HCT116 (cell line): Measurements from ENCODE around the gene RNF180. TPM values are rescaled to one million over a fixed set of nuclear protein-coding genes. Genes with fewer than 3 reads are reported as not detected.

Experiments used
- ATAC-seq: fragments of 200-7000 bp; cut with Tn5 transposase; 2 replicates; pipeline ENCODE4 v1.9.1; 2020; ENCODE audit warnings: mild to moderate bottlenecking, moderate library complexity
- BruUV-seq: library from RNA; stranded (reverse); fragments of 400-500 nt; replicated peaks from 2 replicates; lab custom pipeline; 2021; lab: Mats Ljungman, UMichigan
- CTCF ChIA-PET: fragments of 300-600 bp; sonication (Branson Sonifier 250); formaldehyde crosslinking; loops from one replicate; lab custom pipeline; 2021; ENCODE audit warnings: antibody characterized with exemption; lab: Charles Lee
- POLR2A ChIA-PET: fragments of 300-600, 350-600 bp; sonication (Branson Sonifier 250); formaldehyde crosslinking; loops from one replicate; lab custom pipeline; 2021; ENCODE audit warnings: antibody characterized with exemption; lab: Charles Lee
- RAD21 ChIA-PET, 2 experiments: fragments of 300-600 bp; sonication (Branson Sonifier 250); formaldehyde crosslinking; loops; one replicate each; lab custom pipeline; 2023; ENCODE audit warnings: low total read pairs in 2 of 2; ENCODE audit not compliant: uncharacterized antibody in 2 of 2, unreplicated experiment in 2 of 2, low non-redundant PET in 1 of 2; lab: Charles Lee
- DNase-seq: peaks from one replicate; pipeline ENCODE4 v3.0.0-alpha.2; 2010; ENCODE audit warnings: low read depth, low spot score
- H2AFZ ChIP-seq: fragments of 200-600 bp; shearing (Covaris generic), sonication (generic); 2 replicates; pipeline ENCODE4 v1.6.1; 2017; ENCODE audit warnings: low read depth, mixed run types, mixed read lengths, antibody characterized with exemption, low read length; ENCODE audit not compliant: poor library complexity, severe bottlenecking
- H3K27ac ChIP-seq: 2 replicates; pipeline ENCODE4 v1.5.1; 2012; ENCODE audit warnings: low read depth, low read length
- H3K27me3 ChIP-seq: fragments of 200-600 bp; sonication (generic); 2 replicates; pipeline ENCODE4 v1.6.1; 2016; ENCODE audit warnings: mixed run types, low read length, mixed read lengths; ENCODE audit not compliant: insufficient read depth
- H3K36me3 ChIP-seq, 2 experiments: fragments of 200-500 bp in 1 of 2; fragments of 200-600 bp in 1 of 2; sonication (Bioruptor generic) in 1 of 2; sonication (generic) in 1 of 2; 2 replicates each; pipeline versions ENCODE4 v1.5.1 to v1.6.1; 2014 to 2016; ENCODE audit warnings: low read length in 2 of 2, inconsistent platforms in 1 of 2, mixed read lengths in 1 of 2, mixed run types in 1 of 2; ENCODE audit not compliant: insufficient read depth in 2 of 2, control insufficient read depth in 1 of 2
- H3K4me1 ChIP-seq, 2 experiments: fragments of 200-600 bp in 1 of 2; sonication (generic) in 1 of 2; 2 replicates each; pipeline versions ENCODE4 v1.5.1 to v1.6.1; 2012 to 2017; ENCODE audit warnings: low read length in 2 of 2, inconsistent platforms in 1 of 2, mild to moderate bottlenecking in 1 of 2, mixed read lengths in 1 of 2, mixed run types in 1 of 2, moderate library complexity in 1 of 2; ENCODE audit not compliant: insufficient read depth in 2 of 2, control insufficient read depth in 1 of 2
- H3K4me2 ChIP-seq: fragments of 200-600 bp; sonication (generic); 2 replicates; pipeline ENCODE4 v1.6.1; 2017; ENCODE audit warnings: mixed run types, low read length, mixed read lengths
- H3K4me3 ChIP-seq, 2 experiments: fragments of 200-600 bp in 1 of 2; sonication (generic) in 1 of 2; replicated peaks in 1 of 2; 2 replicates each; pipeline ENCODE4 v1.5.1; 2011 to 2016; ENCODE audit warnings: low read length in 2 of 2, control low read depth in 1 of 2, low read depth in 1 of 2, mild to moderate bottlenecking in 1 of 2, mixed read lengths in 1 of 2, mixed run types in 1 of 2
- H3K79me2 ChIP-seq: fragments of 200-600 bp; sonication (generic); 2 replicates; pipeline ENCODE4 v1.6.1; 2017; ENCODE audit warnings: mild to moderate bottlenecking, mixed run types, low read length, moderate library complexity, mixed read lengths; ENCODE audit not compliant: insufficient read depth
- H3K9ac ChIP-seq: fragments of 200-600 bp; sonication (generic); 2 replicates; pipeline ENCODE4 v1.6.1; 2016; ENCODE audit warnings: low read length, mixed read lengths
- H3K9me2 ChIP-seq: fragments of 200-600 bp; sonication (generic), shearing (Covaris generic); 2 replicates; pipeline ENCODE4 v1.6.1; 2017; ENCODE audit warnings: mixed run types, mild to moderate bottlenecking, moderate library complexity; ENCODE audit not compliant: insufficient read depth
- H3K9me3 ChIP-seq, 2 experiments: fragments of 200-500 bp in 1 of 2; fragments of 200-600 bp in 1 of 2; sonication (Bioruptor generic) in 1 of 2; sonication (generic) in 1 of 2; 2 replicates each; pipeline ENCODE4 v1.6.1; 2014 to 2017; ENCODE audit warnings: low read length in 2 of 2, mixed read lengths in 2 of 2, inconsistent platforms in 1 of 2, low read depth in 1 of 2, mild to moderate bottlenecking in 1 of 2, mixed run types in 1 of 2, moderate library complexity in 1 of 2; ENCODE audit not compliant: control insufficient read depth in 1 of 2, insufficient read depth in 1 of 2
- H4K20me1 ChIP-seq: fragments of 200-600 bp; sonication (generic), shearing (Covaris generic); 2 replicates; pipeline ENCODE4 v1.6.1; 2017; ENCODE audit warnings: mixed run types, mild to moderate bottlenecking, moderate library complexity; ENCODE audit not compliant: insufficient read depth
- CBX3 ChIP-seq: IDR thresholded peaks from 2 replicates; pipeline ENCODE4 v1.6.1; 2012; ENCODE audit warnings: low read depth
- CEBPB ChIP-seq: IDR thresholded peaks from 2 replicates; pipeline ENCODE4 v1.6.1; 2012; ENCODE audit warnings: low read depth
- CTCF ChIP-seq, 3 experiments: fragments of 200-600 bp in 1 of 3; sonication (generic) in 1 of 3; IDR thresholded peaks in 2 of 3; conservative IDR thresholded peaks in 1 of 3; 2 replicates each; pipeline ENCODE4 v1.5.1; 2012 to 2017; ENCODE audit warnings: low read depth in 2 of 3, low read length in 2 of 3, antibody characterized with exemption in 1 of 3, borderline replicate concordance in 1 of 3, control low read depth in 1 of 3, mild to moderate bottlenecking in 1 of 3, mixed read lengths in 1 of 3, mixed run types in 1 of 3, moderate library complexity in 1 of 3; ENCODE audit not compliant: insufficient read depth in 1 of 3
- ELF1 ChIP-seq: IDR thresholded peaks from 2 replicates; pipeline ENCODE4 v1.6.1; 2012; ENCODE audit warnings: low read depth, borderline replicate concordance
- EZH2 ChIP-seq: fragments of 200-600 bp; sonication (generic); IDR thresholded peaks from 2 replicates; pipeline ENCODE4 v1.6.1; 2017; ENCODE audit warnings: antibody characterized with exemption, mixed run types
- EZH2phosphoT487 ChIP-seq: fragments of 200-600 bp; IDR thresholded peaks from 2 replicates; pipeline ENCODE4 v1.6.1; 2018; ENCODE audit warnings: antibody characterized with exemption, borderline replicate concordance
- JUND ChIP-seq: IDR thresholded peaks from 2 replicates; pipeline ENCODE4 v1.6.1; 2012
- MAX ChIP-seq: IDR thresholded peaks from 2 replicates; pipeline ENCODE4 v1.6.1; 2012
- POLR2A ChIP-seq: IDR thresholded peaks from 2 replicates; pipeline ENCODE4 v1.7.0; 2011; ENCODE audit warnings: borderline replicate concordance; ENCODE audit not compliant: insufficient read depth, insufficient read length; ENCODE audit errors: extremely low read depth
- POLR2AphosphoS5 ChIP-seq: IDR thresholded peaks from 2 replicates; pipeline ENCODE4 v1.6.1; 2011; ENCODE audit warnings: mild to moderate bottlenecking, low read depth, low read length, moderate library complexity
- RAD21 ChIP-seq: IDR thresholded peaks from 2 replicates; pipeline ENCODE4 v1.6.1; 2012; ENCODE audit warnings: low read depth, mild to moderate bottlenecking
- SIN3A ChIP-seq: IDR thresholded peaks from 2 replicates; pipeline ENCODE4 v1.6.1; 2012; ENCODE audit warnings: low read depth
- SRF ChIP-seq: IDR thresholded peaks from 2 replicates; pipeline ENCODE4 v1.6.1; 2012; ENCODE audit warnings: low read depth
- YY1 ChIP-seq: IDR thresholded peaks from 2 replicates; pipeline ENCODE4 v1.6.1; 2011; ENCODE audit warnings: low read length, low read depth, moderate library complexity, mild to moderate bottlenecking; ENCODE audit not compliant: insufficient replicate concordance; ENCODE audit errors: extremely low read depth
- ZFX ChIP-seq: fragments of 450-650 bp; IDR thresholded peaks from 2 replicates; pipeline ENCODE4 v1.6.1; 2017
- ZNF274 ChIP-seq: fragments of 200-500 bp; sonication (Bioruptor generic); IDR thresholded peaks from 2 replicates; pipeline ENCODE4 v1.6.1; 2014; ENCODE audit warnings: mild to moderate bottlenecking, low read depth, low read length, inconsistent platforms
- intact Hi-C: fragments of 100-400 bp; cut with micrococcal nuclease; formaldehyde crosslinking; loops from 2 replicates; pipeline ENCODE4 v1.10.0; 2022
- total RNA-seq: library from RNA; stranded (reverse); gene quantifications from one replicate; pipeline ENCODE4 v1.2.1, GENCODE V29; 2021; ENCODE audit not compliant: unreplicated experiment
- TF ChIP-seq, protein P1 (sequence below): IDR thresholded peaks from 2 replicates; pipeline ENCODE4 v1.6.1; 2012; ENCODE audit warnings: low read depth
- TF ChIP-seq, protein P2 (sequence below): IDR thresholded peaks from 2 replicates; pipeline ENCODE4 v1.6.1; 2012
- TF ChIP-seq, protein P3 (sequence below): IDR thresholded peaks from 2 replicates; pipeline ENCODE4 v1.6.1; 2011; ENCODE audit warnings: mild to moderate bottlenecking, low read length, moderate library complexity; ENCODE audit not compliant: insufficient replicate concordance; ENCODE audit errors: extremely low read depth

The RNF180 gene
- total RNA-seq, 1 experiment from 2014 or later: not detected

- TF ChIP-seq ZNF274 (no peak), MAX (no peak), SIN3A (no peak), CEBPB (no peak)
Observed at GRCh38 chr5:64163135-64163534, 2.5 kb upstream of the RNF180 start (continued).

GRCh38 chr5:64163746-64164145, 1.9 kb upstream of the RNF180 start:
- H2AFZ ChIP-seq: no peak overlapping the region
- no peaks in the 10 kb centered on the region for H3K4me1 ChIP-seq
- no peaks in the 10 kb centered on the region for H3K27me3 ChIP-seq
- H3K79me2 ChIP-seq: no peaks in the 10 kb centered on the region
- no peak overlapping the region for H3K27ac ChIP-seq
- H3K36me3 ChIP-seq: no peaks in the 10 kb centered on the region
- RAD21 ChIA-PET: no interaction called here
- no peaks in the 10 kb centered on the region for H3K9me2 ChIP-seq
- BruUV-seq: no TSS peak
- CTCF ChIA-PET: no interaction called here
- ATAC-seq (no peak), DNase-seq (no peak)
- no peak overlapping the region for H3K4me2 ChIP-seq
- H4K20me1 ChIP-seq: no peaks in the 10 kb centered on the region
- no peak overlapping the region for H3K9ac ChIP-seq
- POLR2A ChIA-PET: no interaction called here
- H3K4me3 ChIP-seq: no peak overlapping the region
- 0 out of 4 replicates have a peak, but pooled peaks cover 0 to 2% of the 10 kb centered on the region in 2 experiments for H3K9me3 ChIP-seq
- intact Hi-C loops: no loop called here
- no peak for TF ChIP-seq RAD21
- no peak for TF ChIP-seq SRF
- TF ChIP-seq CTCF (IDR thresholded peaks at IDR 0.05 in 2 of 3, conservative IDR thresholded peaks at IDR 0.05 in 1 of 3; ENCODE audit: borderline replicate concordance in 1 of 3, insufficient read depth in 1 of 3, low read depth in 2 of 3, low read length in 2 of 3): no peak
- TF ChIP-seq JUND: no peak
- TF ChIP-seq, protein P1, sequence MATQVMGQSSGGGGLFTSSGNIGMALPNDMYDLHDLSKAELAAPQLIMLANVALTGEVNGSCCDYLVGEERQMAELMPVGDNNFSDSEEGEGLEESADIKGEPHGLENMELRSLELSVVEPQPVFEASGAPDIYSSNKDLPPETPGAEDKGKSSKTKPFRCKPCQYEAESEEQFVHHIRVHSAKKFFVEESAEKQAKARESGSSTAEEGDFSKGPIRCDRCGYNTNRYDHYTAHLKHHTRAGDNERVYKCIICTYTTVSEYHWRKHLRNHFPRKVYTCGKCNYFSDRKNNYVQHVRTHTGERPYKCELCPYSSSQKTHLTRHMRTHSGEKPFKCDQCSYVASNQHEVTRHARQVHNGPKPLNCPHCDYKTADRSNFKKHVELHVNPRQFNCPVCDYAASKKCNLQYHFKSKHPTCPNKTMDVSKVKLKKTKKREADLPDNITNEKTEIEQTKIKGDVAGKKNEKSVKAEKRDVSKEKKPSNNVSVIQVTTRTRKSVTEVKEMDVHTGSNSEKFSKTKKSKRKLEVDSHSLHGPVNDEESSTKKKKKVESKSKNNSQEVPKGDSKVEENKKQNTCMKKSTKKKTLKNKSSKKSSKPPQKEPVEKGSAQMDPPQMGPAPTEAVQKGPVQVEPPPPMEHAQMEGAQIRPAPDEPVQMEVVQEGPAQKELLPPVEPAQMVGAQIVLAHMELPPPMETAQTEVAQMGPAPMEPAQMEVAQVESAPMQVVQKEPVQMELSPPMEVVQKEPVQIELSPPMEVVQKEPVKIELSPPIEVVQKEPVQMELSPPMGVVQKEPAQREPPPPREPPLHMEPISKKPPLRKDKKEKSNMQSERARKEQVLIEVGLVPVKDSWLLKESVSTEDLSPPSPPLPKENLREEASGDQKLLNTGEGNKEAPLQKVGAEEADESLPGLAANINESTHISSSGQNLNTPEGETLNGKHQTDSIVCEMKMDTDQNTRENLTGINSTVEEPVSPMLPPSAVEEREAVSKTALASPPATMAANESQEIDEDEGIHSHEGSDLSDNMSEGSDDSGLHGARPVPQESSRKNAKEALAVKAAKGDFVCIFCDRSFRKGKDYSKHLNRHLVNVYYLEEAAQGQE: no peak
- no peak for TF ChIP-seq CBX3
- TF ChIP-seq EZH2phosphoT487: no peak
- TF ChIP-seq POLR2AphosphoS5: no peak
- TF ChIP-seq ELF1: no peak
- no peak for TF ChIP-seq EZH2
- no peak for TF ChIP-seq ZFX
- TF ChIP-seq, protein P2, sequence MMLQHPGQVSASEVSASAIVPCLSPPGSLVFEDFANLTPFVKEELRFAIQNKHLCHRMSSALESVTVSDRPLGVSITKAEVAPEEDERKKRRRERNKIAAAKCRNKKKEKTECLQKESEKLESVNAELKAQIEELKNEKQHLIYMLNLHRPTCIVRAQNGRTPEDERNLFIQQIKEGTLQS: no peak
- TF ChIP-seq POLR2A: no peak
- no peak for TF ChIP-seq YY1
- TF ChIP-seq, protein P3, sequence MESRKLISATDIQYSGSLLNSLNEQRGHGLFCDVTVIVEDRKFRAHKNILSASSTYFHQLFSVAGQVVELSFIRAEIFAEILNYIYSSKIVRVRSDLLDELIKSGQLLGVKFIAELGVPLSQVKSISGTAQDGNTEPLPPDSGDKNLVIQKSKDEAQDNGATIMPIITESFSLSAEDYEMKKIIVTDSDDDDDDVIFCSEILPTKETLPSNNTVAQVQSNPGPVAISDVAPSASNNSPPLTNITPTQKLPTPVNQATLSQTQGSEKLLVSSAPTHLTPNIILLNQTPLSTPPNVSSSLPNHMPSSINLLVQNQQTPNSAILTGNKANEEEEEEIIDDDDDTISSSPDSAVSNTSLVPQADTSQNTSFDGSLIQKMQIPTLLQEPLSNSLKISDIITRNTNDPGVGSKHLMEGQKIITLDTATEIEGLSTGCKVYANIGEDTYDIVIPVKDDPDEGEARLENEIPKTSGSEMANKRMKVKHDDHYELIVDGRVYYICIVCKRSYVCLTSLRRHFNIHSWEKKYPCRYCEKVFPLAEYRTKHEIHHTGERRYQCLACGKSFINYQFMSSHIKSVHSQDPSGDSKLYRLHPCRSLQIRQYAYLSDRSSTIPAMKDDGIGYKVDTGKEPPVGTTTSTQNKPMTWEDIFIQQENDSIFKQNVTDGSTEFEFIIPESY: no peak
- no peak for TF ChIP-seq MAX
